Measurements from ENCODE around the gene ANKRD63. TPM values are rescaled to one million over a fixed set of nuclear protein-coding genes. Genes with fewer than 3 reads are reported as not detected.

Gene ANKRD63
- polyA plus RNA-seq, 3 donors from 2014 or later: not detected

DNA sequence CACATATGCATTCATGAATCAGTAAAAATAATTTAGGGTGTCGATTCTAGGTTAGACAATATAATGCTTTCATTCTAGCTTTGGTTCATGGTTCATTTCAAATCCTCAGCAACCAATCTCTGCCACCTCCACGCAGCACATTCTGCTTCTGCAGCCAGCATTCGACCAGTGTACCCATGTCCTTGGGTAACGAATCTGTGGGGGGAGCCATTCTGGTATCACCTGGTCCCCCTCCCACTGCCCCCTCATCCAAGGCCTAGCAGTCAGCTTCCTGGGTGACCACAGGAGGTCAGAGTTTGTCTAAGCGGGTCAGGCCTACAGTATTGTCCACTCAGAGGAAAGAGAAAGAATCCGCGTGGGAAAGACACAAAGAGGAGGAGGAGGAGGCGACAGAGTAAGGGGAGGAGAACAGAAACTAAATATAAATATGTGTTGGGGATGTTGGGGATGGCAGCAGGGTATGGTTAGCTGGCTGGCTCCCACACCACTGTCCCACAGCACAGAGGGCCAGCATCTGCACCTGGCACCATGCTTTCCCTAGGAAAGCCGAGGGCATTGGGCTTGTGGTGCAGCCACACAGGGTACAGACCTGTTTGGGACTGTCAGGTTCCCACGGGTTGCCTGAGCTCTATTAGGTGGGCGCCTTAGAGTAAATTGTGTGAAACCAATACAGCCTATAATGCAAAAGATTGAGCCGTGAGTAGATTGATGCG is 31.9 kb downstream of the ANKRD63 start:
- H3K4me3 Mint-ChIP-seq: peak overlapping the region; percentile 46 to 67 (median 60)
- H3K4me1 Mint-ChIP-seq: peaks cover 15 to 18% of the 10 kb centered on the region in 2 donors
- H3K27ac Mint-ChIP-seq: peak overlapping the region in 1 of 6 donors; percentile 8
- peaks cover 0 to 14% (median 6%) of the 10 kb centered on the region in 3 donors for H3K27me3 Mint-ChIP-seq (ENCODE audit: low read depth in 3 of 3)
- no peak for DNase-seq
- H3K36me3 Mint-ChIP-seq: no peaks in the 10 kb centered on the region
- no peaks in the 10 kb centered on the region for H3K9me3 Mint-ChIP-seq

- peaks cover 3 to 16% (median 6%) of the 10 kb centered on the region in 3 donors for H3K27me3 Mint-ChIP-seq (ENCODE audit: low read depth in 3 of 3)
- H3K27ac Mint-ChIP-seq: no peak overlapping the region
- H3K9me3 Mint-ChIP-seq: no peaks in the 10 kb centered on the region
- peaks cover 14 to 15% of the 10 kb centered on the region in 2 donors for H3K4me1 Mint-ChIP-seq
- no peaks in the 10 kb centered on the region for H3K36me3 Mint-ChIP-seq
- no peak for DNase-seq
- peak overlapping the region in 1 of 5 donors; percentile 38 for H3K4me3 Mint-ChIP-seq
Measured at GRCh38 chr15:40250304-40250656, 32.6 kb downstream of the ANKRD63 start.

GRCh38 chr15:40249477-40250303 is 33.2 kb downstream of the ANKRD63 start:
- Mint-ChIP-seq H3K9me3 (no peaks in the 10 kb centered on the region), H3K27me3 (ENCODE audit: low read depth in 3 of 3) (peaks cover 3 to 16% (median 6%) of the 10 kb centered on the region in 3 donors), H3K4me3 (peak overlapping the region in 1 of 5 donors; percentile 38), H3K4me1 (peaks cover 14 to 15% of the 10 kb centered on the region in 2 donors), H3K27ac (no peak overlapping the region), H3K36me3 (no peaks in the 10 kb centered on the region)
- DNase-seq: no peak

DNA sequence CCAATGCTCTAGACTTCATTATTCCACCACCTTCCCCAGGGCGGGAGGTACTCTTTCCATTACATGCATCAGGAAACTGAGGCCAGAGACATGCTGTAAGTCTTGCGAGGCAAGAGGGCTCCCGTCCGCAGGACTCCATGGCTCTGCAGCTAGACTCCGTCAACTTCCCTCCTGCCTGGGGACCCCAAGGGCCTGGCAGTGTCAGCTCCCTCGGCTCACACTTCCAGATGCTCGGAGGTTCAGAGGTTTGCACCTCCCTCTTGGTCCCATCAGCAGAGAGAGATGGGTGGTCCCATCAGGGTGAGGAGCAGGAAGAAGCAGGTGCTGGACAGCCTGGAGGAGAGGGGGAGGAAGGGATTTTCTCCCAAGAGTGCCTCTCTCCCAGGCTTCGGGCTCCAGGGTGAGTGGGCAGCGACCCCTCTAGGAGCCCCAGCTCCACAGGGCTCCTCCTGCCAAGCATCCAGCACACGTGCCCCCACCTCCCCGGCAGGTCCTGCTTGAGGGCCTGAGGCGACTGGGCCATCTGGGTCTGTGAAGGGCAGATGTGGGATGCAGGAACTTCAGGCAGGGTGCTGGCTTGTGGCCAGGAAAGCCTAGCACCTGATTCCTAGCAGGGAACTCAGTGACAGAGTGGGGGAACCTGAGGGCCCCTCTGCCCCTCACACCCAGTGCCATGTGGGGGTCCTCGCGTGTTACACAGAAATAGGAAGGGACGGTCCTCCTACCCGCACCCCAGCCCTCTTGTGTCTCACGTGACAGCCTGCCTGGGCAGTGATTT is 34.7 kb downstream of the ANKRD63 start:
- no peaks in the 10 kb centered on the region for H3K9me3 Mint-ChIP-seq
- peaks cover 3 to 9% (median 4%) of the 10 kb centered on the region in 3 donors for H3K27me3 Mint-ChIP-seq (ENCODE audit: low read depth in 3 of 3)
- no peak overlapping the region for H3K27ac Mint-ChIP-seq
- DNase-seq: no peak
- H3K36me3 Mint-ChIP-seq: no peaks in the 10 kb centered on the region
- peaks cover 3 to 7% of the 10 kb centered on the region in 2 donors for H3K4me1 Mint-ChIP-seq
- H3K4me3 Mint-ChIP-seq: no peak overlapping the region

DNA sequence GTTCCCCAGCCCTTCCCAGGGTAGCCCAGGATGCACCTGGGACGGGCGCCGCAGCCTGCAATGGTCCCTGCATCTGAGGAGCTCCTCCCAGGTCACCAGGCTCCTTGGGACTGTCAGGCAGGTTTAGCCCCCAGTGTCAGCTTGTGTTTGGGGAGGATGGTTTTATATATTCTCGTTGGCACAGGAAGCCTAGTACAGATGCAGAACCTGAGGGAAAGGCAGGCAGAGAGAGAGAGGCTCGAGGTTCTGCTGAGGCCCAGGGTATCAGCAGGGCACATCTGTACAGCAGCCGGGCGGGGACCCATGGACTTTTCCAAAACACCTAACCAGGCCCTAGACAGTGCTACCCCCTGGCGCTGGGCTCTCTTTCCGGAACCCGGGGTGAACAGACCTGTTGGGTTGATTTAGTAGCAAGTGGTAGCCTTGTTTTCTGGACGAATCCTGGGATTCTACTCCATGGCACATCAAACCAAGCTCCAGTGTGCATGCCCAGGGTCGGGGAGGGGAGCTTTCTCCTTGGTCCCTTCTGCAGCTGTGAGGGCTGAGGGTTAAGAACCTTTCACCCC is 35.4 kb downstream of the ANKRD63 start:
- DNase-seq: no peak
- no peak overlapping the region for H3K27ac Mint-ChIP-seq
- no peak overlapping the region for H3K4me3 Mint-ChIP-seq
- peaks cover 0 to 3% of the 10 kb centered on the region in 2 donors for H3K4me1 Mint-ChIP-seq
- H3K36me3 Mint-ChIP-seq: no peaks in the 10 kb centered on the region
- H3K27me3 Mint-ChIP-seq (ENCODE audit: low read depth in 3 of 3): peaks cover 2 to 6% (median 3%) of the 10 kb centered on the region in 3 donors
- H3K9me3 Mint-ChIP-seq: no peaks in the 10 kb centered on the region

DNA sequence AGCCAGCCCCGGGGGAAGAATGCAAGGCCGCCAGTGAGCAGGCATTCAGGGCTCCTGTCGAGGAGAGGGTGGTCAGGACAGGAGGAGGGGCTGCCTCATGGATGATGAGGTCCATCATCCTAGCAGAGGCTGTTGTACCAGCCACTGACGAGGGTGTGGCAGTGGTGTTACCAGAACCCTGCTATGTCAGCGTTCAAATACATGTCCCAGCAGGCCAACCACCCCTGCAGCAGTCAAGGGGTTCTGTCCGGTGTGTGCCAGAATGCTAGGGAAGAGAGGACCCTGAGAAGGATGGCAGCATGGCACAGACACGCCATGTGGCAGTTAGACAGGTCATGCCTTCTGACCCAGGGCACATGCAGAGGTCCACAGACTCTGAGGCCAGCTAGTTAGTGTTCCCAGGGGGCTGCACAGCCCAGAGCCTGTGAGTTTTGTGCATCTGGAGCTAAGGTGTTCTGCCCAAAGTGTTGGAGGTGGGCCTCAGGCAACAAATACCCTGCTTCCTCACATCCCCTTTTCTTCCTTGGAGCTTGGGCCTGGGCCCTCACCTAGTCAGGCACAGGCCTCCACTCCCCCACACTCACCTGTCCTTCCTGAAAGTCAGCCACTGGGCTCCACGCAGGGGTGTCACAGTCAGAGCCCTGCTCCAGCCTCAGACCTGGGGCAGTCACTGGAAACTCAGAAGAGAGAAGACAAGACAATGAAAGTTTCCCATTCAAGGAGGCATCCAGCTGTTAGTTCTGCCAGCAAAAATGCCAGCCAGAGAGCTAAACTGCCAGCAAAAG is 36.2 kb downstream of the ANKRD63 start:
- Mint-ChIP-seq H3K27ac (no peak overlapping the region), H3K9me3 (no peaks in the 10 kb centered on the region), H3K36me3 (no peaks in the 10 kb centered on the region), H3K4me3 (no peak overlapping the region), H3K27me3 (ENCODE audit: low read depth in 3 of 3) (peaks cover 3 to 6% (median 4%) of the 10 kb centered on the region in 3 donors), H3K4me1 (peaks cover 0 to 3% of the 10 kb centered on the region in 2 donors)
- no peak for DNase-seq

- DNase-seq: no peak
- H3K4me1 Mint-ChIP-seq: no peaks in the 10 kb centered on the region
- H3K9me3 Mint-ChIP-seq: no peaks in the 10 kb centered on the region
Measured at GRCh38 chr15:40245666-40246450, 37.0 kb downstream of the ANKRD63 start.

DNA sequence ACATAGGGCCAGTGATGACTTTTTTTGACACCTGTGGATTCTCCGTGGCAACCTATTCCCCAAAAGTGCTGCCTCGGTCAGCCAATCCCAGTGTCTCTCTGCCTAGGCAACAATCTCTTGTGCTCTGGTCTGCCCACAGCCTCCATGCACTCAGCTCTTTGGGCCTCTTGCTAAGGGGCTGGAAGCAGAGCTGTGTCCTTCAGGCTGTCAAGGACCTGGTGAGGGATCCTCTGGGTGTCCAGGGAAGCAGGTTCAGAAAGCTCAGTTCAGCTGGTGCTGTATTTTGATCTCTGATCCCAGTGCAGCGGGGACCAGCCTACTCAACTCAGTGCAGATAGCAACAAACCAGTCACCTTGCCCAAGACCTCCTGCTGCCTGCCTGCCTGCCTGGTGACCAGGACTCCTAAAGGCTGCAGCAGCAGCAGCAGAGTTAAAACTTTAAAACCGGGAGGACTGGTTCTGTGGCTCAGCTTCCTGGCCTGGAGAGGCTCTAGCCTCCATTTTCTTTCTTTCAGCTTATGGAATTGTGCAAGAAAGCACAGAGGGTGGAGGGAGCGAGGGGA is 37.8 kb downstream of the ANKRD63 start:
- H3K36me3 Mint-ChIP-seq: no peaks in the 10 kb centered on the region

More at GRCh38 chr15:40245666-40246450, 37.0 kb downstream of the ANKRD63 start:
- H3K27me3 Mint-ChIP-seq (ENCODE audit: low read depth in 3 of 3): peaks cover 3 to 4% (median 3%) of the 10 kb centered on the region in 3 donors
- H3K36me3 Mint-ChIP-seq: no peaks in the 10 kb centered on the region
- H3K27ac Mint-ChIP-seq: no peak overlapping the region
- H3K4me3 Mint-ChIP-seq: no peak overlapping the region

DNA sequence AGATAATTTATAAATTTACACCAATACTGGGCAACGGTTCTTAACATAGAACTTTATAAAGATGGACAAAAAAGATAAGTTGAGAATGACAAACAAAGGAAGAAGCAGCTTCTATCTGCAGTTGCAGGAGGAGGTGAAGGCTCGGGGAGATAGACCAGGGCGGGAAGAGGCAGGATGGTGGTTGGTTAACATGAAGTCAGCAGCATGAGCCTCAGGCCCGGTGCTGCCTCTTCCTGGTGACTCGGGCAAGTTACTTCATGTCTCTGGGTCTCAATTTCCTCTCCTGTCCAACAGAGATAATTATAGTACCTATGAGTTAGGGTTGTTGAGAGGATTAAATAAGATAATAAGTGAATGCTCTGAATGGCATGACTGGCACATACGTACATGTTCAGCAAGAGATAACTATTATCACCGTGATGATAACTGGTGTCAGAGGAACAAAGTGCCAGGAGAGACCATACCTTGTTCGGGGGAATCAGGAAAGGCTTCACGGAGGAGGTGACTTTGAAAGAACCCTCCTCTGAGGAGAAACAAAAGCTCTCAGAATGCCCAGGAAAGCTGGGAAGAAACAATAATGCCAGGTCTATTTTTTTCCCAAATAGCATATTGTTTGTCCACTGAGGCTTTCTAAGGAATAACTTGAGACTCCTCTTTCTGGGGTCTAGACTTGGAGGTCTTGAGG is 39.6 kb downstream of the ANKRD63 start:
- Mint-ChIP-seq H3K27me3 (ENCODE audit: low read depth in 3 of 3) (peaks cover 5 to 10% (median 6%) of the 10 kb centered on the region in 3 donors), H3K4me3 (no peak overlapping the region), H3K36me3 (no peaks in the 10 kb centered on the region), H3K9me3 (no peaks in the 10 kb centered on the region), H3K27ac (no peak overlapping the region), H3K4me1 (peaks cover 0 to 2% of the 10 kb centered on the region in 2 donors)
- no peak for DNase-seq

More for the DNA sequence above, 37.8 kb downstream of the ANKRD63 start:
- Mint-ChIP-seq H3K27me3 (ENCODE audit: low read depth in 3 of 3) (peaks cover 3 to 4% (median 3%) of the 10 kb centered on the region in 3 donors), H3K4me3 (no peak overlapping the region), H3K9me3 (no peaks in the 10 kb centered on the region), H3K27ac (no peak overlapping the region), H3K4me1 (no peaks in the 10 kb centered on the region)
- DNase-seq: no peak

GRCh38 chr15:40242601-40243000 is 40.3 kb downstream of the ANKRD63 start:
- no peak for DNase-seq
- H3K36me3 Mint-ChIP-seq: no peaks in the 10 kb centered on the region
- H3K4me3 Mint-ChIP-seq: no peak overlapping the region
- peaks cover 5 to 12% (median 6%) of the 10 kb centered on the region in 3 donors for H3K27me3 Mint-ChIP-seq (ENCODE audit: low read depth in 3 of 3)
- H3K4me1 Mint-ChIP-seq: peaks cover 4 to 5% of the 10 kb centered on the region in 2 donors
- no peaks in the 10 kb centered on the region for H3K9me3 Mint-ChIP-seq
- no peak overlapping the region for H3K27ac Mint-ChIP-seq

GRCh38 chr15:40242213-40242599 is 40.7 kb downstream of the ANKRD63 start:
- H3K36me3 Mint-ChIP-seq: no peaks in the 10 kb centered on the region
- H3K27me3 Mint-ChIP-seq (ENCODE audit: low read depth in 3 of 3): peaks cover 5 to 12% (median 6%) of the 10 kb centered on the region in 3 donors
- no peak for DNase-seq
- no peak overlapping the region for H3K27ac Mint-ChIP-seq
- peaks cover 4 to 5% of the 10 kb centered on the region in 2 donors for H3K4me1 Mint-ChIP-seq
- H3K9me3 Mint-ChIP-seq: no peaks in the 10 kb centered on the region
- no peak overlapping the region for H3K4me3 Mint-ChIP-seq
